GM12878 (cell line): ENCODE measurements around the gene TRAPPC4.
"Not testable (repeated sequence)": the region's sequence is repeated elsewhere in the genome, so short reads cannot be mapped to it uniquely, and the experiment has no call there.

ENCODE experiments used
- CTCF ChIP-seq, 3 experiments: IDR thresholded peaks in 2 of 3; conservative IDR thresholded peaks in 1 of 3; 2 replicates each; pipeline ENCODE4 v1.5.1; 2011; ENCODE audit warnings: low read depth in 3 of 3, low read length in 3 of 3, mild to moderate bottlenecking in 3 of 3, control low read depth in 2 of 3, moderate library complexity in 2 of 3, inconsistent platforms in 1 of 3, mixed read lengths in 1 of 3; ENCODE audit not compliant: control insufficient read depth in 2 of 3, insufficient read depth in 1 of 3; ENCODE audit errors: extremely low read depth in 1 of 3
- SIN3A ChIP-seq: IDR thresholded peaks from 2 replicates; pipeline ENCODE4 v1.6.1; 2012; ENCODE audit warnings: low read depth, low read length, improper control_type of control experiment

GRCh38 chr11:118969508-118969907 lies 49.1 kb upstream of the TRAPPC4 start:
- not testable (repeated sequence) for TF ChIP-seq SIN3A; CTCF (IDR thresholded peaks at IDR 0.05 in 2 of 3, conservative IDR thresholded peaks at IDR 0.05 in 1 of 3; ENCODE audit: control insufficient read depth in 2 of 3, extremely low read depth in 1 of 3, insufficient read depth in 1 of 3, low read depth in 3 of 3, low read length in 3 of 3)
